HUES64 (cell line): ENCODE data around the gene GAPDHS.

Source experiments
- H3K27ac ChIP-seq: 2 replicates; pipeline ENCODE4 v1.7.0; 2013; ENCODE audit warnings: low read depth, low read length, inconsistent platforms
- H3K27me3 ChIP-seq: 2 replicates; pipeline ENCODE4 v1.6.1; 2013; ENCODE audit warnings: mild to moderate bottlenecking, low read length; ENCODE audit not compliant: insufficient read depth
- H3K36me3 ChIP-seq: 2 replicates; pipeline ENCODE4 v1.6.1; 2013; ENCODE audit warnings: mild to moderate bottlenecking, low read length; ENCODE audit not compliant: insufficient read depth
- H3K4me1 ChIP-seq: 2 replicates; pipeline ENCODE4 v1.6.1; 2013; ENCODE audit warnings: mild to moderate bottlenecking, low read length, moderate library complexity; ENCODE audit not compliant: insufficient read depth
- H3K4me3 ChIP-seq: 2 replicates; pipeline ENCODE4 v1.5.1; 2013; ENCODE audit warnings: mild to moderate bottlenecking, low read length, moderate library complexity
- H3K9ac ChIP-seq: 2 replicates; pipeline ENCODE4 v1.6.1; 2013; ENCODE audit warnings: mild to moderate bottlenecking, low read depth, low read length
- H3K9me3 ChIP-seq: 2 replicates; pipeline ENCODE4 v1.6.1; 2013; ENCODE audit warnings: low read depth, low read length; ENCODE audit not compliant: insufficient read depth
- WGBS: fragments of 150-250, 120-280 bp; methylation state at CpG from one replicate; pipeline ENCODE4 v1.1.7; 2013; ENCODE audit warnings: missing lambda C conversion rate; 5-methylcytosine and 5-hydroxymethylcytosine counted together

GAPDHS gene

GRCh38 chr19:35552534-35553384 lies 19.5 kb downstream of the GAPDHS start:
- Histone ChIP-seq H3K9me3 (no peaks in the 10 kb centered on the region), H3K27ac (no peak overlapping the region), H3K27me3 (peaks cover 6% of the 10 kb centered on the region; the same call in 1 of the 2 replicates), H3K9ac (no peak overlapping the region), H3K4me1 (no peaks in the 10 kb centered on the region), H3K4me3 (no peak overlapping the region), H3K36me3 (peaks cover 11% of the 10 kb centered on the region; the same call in 1 of the 2 replicates)
- 85% methylated on average over 13 of the region's 13 CpGs for WGBS

GRCh38 chr19:35553385-35554000 lies 20.2 kb downstream of the GAPDHS start:
- H3K9ac ChIP-seq, result no peak overlapping the region
- no peaks in the 10 kb centered on the region for H3K4me1 ChIP-seq
- WGBS, result 76% methylated on average over 14 of the region's 14 CpGs
- no peak overlapping the region for H3K27ac ChIP-seq
- H3K27me3 ChIP-seq, result peaks cover 10% of the 10 kb centered on the region
- no peaks in the 10 kb centered on the region for H3K9me3 ChIP-seq
- peaks cover 11% of the 10 kb centered on the region; the same call in 1 of the 2 replicates for H3K36me3 ChIP-seq
- no peak overlapping the region for H3K4me3 ChIP-seq

DNA sequence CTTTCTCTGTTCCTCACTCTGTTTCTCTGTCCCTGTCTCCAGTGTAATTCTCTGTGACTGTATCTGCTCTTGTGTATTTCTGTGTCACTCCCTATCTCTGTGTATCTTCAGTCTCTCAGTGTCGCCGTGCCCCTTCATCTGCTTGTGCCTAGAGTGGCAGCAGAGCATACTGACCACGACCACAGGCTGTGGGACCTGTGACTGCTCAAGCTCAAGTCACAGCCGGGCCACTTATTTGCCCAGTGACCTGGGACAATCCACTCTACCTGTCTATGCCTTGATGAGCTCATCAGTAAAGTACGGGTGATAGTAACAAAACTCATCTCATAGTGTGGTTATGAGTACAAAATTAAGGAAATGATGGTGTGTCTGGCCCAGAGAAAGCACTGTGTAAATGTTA lies 20.8 kb downstream of the GAPDHS start:
- no peak overlapping the region for H3K9ac ChIP-seq
- no peak overlapping the region for H3K27ac ChIP-seq
- no peaks in the 10 kb centered on the region for H3K4me1 ChIP-seq
- H3K4me3 ChIP-seq, result no peak overlapping the region
- 81% methylated on average over 5 of the region's 5 CpGs for WGBS
- H3K36me3 ChIP-seq, result peaks cover 11% of the 10 kb centered on the region; the same call in 1 of the 2 replicates
- H3K27me3 ChIP-seq, result peaks cover 16% of the 10 kb centered on the region
- no peaks in the 10 kb centered on the region for H3K9me3 ChIP-seq

DNA sequence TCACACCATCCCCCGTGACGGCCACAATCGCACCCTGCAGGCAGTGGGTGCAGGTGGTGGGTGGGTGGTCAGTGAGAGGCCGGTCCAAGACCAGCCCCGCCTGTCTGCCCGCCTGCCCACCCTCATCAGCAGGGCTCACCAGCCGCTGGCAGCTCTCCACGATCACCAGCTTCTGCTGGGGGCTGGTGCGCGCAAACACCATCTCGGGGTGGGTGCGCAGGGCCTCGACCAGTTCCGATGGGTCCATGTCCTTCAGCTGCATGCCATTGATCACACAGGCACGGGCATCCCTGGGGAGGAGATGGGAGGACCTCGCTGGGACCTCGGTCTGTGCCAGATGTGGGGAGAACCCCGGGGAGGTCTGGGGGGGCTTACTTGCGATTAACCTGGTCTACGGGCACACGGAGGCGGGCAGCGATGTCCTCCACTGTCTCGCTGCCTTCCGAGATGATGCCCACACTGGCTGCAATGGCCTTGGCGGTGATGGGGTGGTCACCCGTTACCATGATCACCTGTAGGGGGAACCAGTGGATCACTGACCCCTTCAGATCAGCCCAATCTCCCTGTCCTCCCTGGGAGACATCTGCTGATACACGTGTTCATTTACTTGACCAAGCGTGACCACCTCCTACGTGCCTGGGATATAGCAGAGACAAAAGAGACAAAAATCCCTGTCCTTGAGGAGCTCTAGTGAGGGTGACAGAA lies 22.2 kb downstream of the GAPDHS start:
- 75% methylated on average over 30 of the region's 30 CpGs for WGBS
- Histone ChIP-seq H3K4me1 (no peaks in the 10 kb centered on the region), H3K4me3 (no peak overlapping the region), H3K9me3 (no peaks in the 10 kb centered on the region), H3K36me3 (peaks cover 5% of the 10 kb centered on the region; the same call in 1 of the 2 replicates), H3K9ac (no peak overlapping the region), H3K27me3 (peaks cover 27% of the 10 kb centered on the region), H3K27ac (no peak overlapping the region)

- H3K36me3 ChIP-seq, result no peaks in the 10 kb centered on the region
- peaks cover 27% of the 10 kb centered on the region for H3K27me3 ChIP-seq
- H3K9me3 ChIP-seq, result no peaks in the 10 kb centered on the region
- no peak overlapping the region for H3K9ac ChIP-seq
- WGBS, result 89% methylated on average over 9 of the region's 9 CpGs
- H3K4me1 ChIP-seq, result no peaks in the 10 kb centered on the region
- no peak overlapping the region for H3K27ac ChIP-seq
- H3K4me3 ChIP-seq, result no peak overlapping the region
Measured at GRCh38 chr19:35556025-35556590, 22.9 kb downstream of the GAPDHS start.

- no peak overlapping the region for H3K9ac ChIP-seq
- peak overlapping the region; percentile 60 for H3K4me3 ChIP-seq
Measured at GRCh38 chr19:35556846-35557538, 23.7 kb downstream of the GAPDHS start.

GRCh38 chr19:35557539-35558399 lies 24.5 kb downstream of the GAPDHS start:
- H3K27me3 ChIP-seq, result peaks cover 27% of the 10 kb centered on the region
- 1% methylated on average over 60 of the region's 60 CpGs for WGBS

More at GRCh38 chr19:35556846-35557538, 23.7 kb downstream of the GAPDHS start:
- Histone ChIP-seq H3K27ac (no peak overlapping the region), H3K4me1 (no peaks in the 10 kb centered on the region), H3K36me3 (no peaks in the 10 kb centered on the region), H3K9me3 (no peaks in the 10 kb centered on the region), H3K27me3 (peaks cover 27% of the 10 kb centered on the region)
- WGBS, result 85% methylated on average over 16 of the region's 16 CpGs

DNA sequence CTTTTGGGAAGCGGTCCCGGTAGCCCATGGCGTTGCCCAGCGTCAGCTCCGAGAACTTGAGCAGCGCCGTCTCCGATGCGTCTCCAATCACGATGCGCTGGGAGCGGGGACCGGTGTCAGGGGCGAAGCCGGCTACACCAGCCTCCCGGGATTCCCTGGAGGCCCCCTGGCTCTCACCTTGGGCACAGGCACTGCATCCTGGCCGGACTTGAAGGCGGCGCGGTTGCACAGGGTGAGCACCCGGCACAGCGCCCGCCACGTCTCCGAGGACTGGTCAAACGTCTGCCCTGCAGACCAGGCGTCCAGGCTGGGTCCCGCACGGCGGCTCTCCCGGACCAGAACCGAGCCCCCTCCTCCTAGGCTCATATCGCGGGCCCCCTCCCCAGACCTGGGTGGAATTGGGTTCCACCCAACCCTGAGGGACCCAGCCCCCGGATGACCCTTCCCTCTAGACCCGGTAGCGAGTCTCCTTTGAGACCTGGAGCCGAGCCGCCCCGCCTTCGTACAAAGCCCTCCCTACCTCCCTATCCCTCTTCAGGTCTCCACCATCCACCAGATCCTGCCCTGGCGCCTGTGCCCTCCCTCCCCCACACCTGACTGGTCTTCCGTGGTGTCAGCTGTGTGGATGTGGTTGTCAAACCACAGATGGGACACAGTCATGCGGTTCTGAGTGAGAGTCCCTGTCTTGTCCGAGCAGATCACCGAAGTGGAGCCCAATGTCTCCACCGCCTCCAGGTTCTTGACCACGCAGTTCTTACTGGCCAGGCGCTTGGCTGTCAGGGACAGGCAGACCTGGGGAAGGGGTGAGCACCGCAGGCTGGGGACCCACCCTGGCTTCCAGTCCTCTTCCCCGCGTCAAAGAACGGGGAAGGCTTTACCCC lies 25.4 kb downstream of the GAPDHS start:
- 44% methylated on average over 53 of the region's 53 CpGs for WGBS

More at GRCh38 chr19:35557539-35558399, 24.5 kb downstream of the GAPDHS start:
- H3K9me3 ChIP-seq, result no peaks in the 10 kb centered on the region
- no peak overlapping the region for H3K9ac ChIP-seq
- H3K4me1 ChIP-seq, result no peaks in the 10 kb centered on the region
- H3K4me3 ChIP-seq, result peak overlapping the region; percentile 60
- no peaks in the 10 kb centered on the region for H3K36me3 ChIP-seq
- no peak overlapping the region; the same call in 1 of the 2 replicates for H3K27ac ChIP-seq

DNA sequence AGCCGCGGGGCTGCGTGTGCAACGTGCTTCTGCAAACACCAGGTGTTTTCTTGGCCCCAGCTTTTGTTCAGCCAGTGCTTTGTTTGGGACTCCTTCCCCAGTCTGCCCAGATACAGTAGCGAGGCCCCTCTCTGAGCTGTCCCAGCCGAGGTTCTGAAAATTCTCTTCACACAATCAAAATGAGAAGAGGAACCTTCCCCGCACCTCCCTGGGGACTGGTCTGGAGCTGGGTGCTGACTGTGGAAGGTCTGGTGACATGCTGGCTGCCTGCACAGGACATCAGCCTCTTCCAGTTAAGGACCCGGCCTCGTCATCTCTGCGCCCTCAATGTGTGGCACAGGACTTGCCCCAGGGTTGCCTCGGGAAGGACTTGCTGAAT lies 26.0 kb downstream of the GAPDHS start:
- H3K27ac ChIP-seq, result no peak overlapping the region
- H3K4me1 ChIP-seq, result no peaks in the 10 kb centered on the region
- no peak overlapping the region for H3K9ac ChIP-seq
- H3K4me3 ChIP-seq, result no peak overlapping the region
- no peaks in the 10 kb centered on the region for H3K9me3 ChIP-seq
- WGBS, result 84% methylated on average over 11 of the region's 11 CpGs
- peaks cover 27% of the 10 kb centered on the region for H3K27me3 ChIP-seq
- no peaks in the 10 kb centered on the region for H3K36me3 ChIP-seq

More for the DNA sequence above, 25.4 kb downstream of the GAPDHS start:
- peak overlapping the region; percentile 60 for H3K4me3 ChIP-seq
- H3K9ac ChIP-seq, result no peak overlapping the region
- no peaks in the 10 kb centered on the region for H3K36me3 ChIP-seq
- H3K27me3 ChIP-seq, result peaks cover 27% of the 10 kb centered on the region
- H3K4me1 ChIP-seq, result no peaks in the 10 kb centered on the region
- H3K9me3 ChIP-seq, result no peaks in the 10 kb centered on the region
- H3K27ac ChIP-seq, result no peak overlapping the region
